Keratinocyte (primary cell): ENCODE results near the gene KRT3. TPM values are rescaled to one million over a fixed set of nuclear protein-coding genes. Genes with fewer than 3 reads are reported as not detected.

Experiments used
- DNase-seq: peaks from one replicate; pipeline ENCODE4 v3.0.0-alpha.2; 2011; ENCODE audit warnings: low read depth, missing footprints, low spot score
- FAIRE-seq: peaks from 2 replicates; lab custom pipeline; 2011; peaks lifted over from hg19 to GRCh38; lab: Jason Lieb, UNC
- H2AFZ ChIP-seq: 2 replicates; pipeline ENCODE4 v1.6.0; 2012; ENCODE audit warnings: low read length, control low read depth, inconsistent platforms; ENCODE audit not compliant: control insufficient read depth
- H3K27ac ChIP-seq: 2 replicates; pipeline ENCODE4 v1.5.1; 2011; ENCODE audit warnings: low read length; ENCODE audit not compliant: control insufficient read depth, insufficient read depth
- H3K27me3 ChIP-seq: 3 replicates; pipeline ENCODE4 v1.6.0; 2011; ENCODE audit warnings: low read length; ENCODE audit not compliant: control insufficient read depth, insufficient read depth; ENCODE audit errors: extremely low read depth
- H3K36me3 ChIP-seq, 2 experiments: 2 replicates in 1 of 2; 3 replicates in 1 of 2; pipeline ENCODE4 v1.5.1; 2011; ENCODE audit warnings: low read length in 2 of 2, mild to moderate bottlenecking in 1 of 2; ENCODE audit not compliant: control insufficient read depth in 2 of 2, insufficient read depth in 2 of 2; ENCODE audit errors: extremely low read depth in 1 of 2
- H3K4me1 ChIP-seq: 3 replicates; pipeline ENCODE4 v1.5.1; 2011; ENCODE audit warnings: low read length; ENCODE audit not compliant: control insufficient read depth, insufficient read depth; ENCODE audit errors: extremely low read depth
- H3K4me2 ChIP-seq: 3 replicates; pipeline ENCODE4 v1.6.0; 2011; ENCODE audit warnings: low read depth, low read length; ENCODE audit not compliant: control insufficient read depth, insufficient read depth; ENCODE audit errors: extremely low read depth
- H3K4me3 ChIP-seq, 3 experiments: fragments of 200-600 bp in 1 of 3; sonication (generic) in 1 of 3; 2 replicates in 2 of 3; 3 replicates in 1 of 3; pipeline ENCODE4 v1.5.1; 2011 to 2016; ENCODE audit warnings: low read length in 3 of 3, mild to moderate bottlenecking in 3 of 3, control low read depth in 2 of 3, inconsistent platforms in 1 of 3, low read depth in 1 of 3, mixed read lengths in 1 of 3, mixed run types in 1 of 3, moderate library complexity in 1 of 3; ENCODE audit not compliant: control insufficient read depth in 2 of 3, insufficient read depth in 2 of 3; ENCODE audit errors: extremely low read depth in 1 of 3
- H3K79me2 ChIP-seq: 2 replicates; pipeline ENCODE4 v1.6.0; 2012; ENCODE audit warnings: low read length; ENCODE audit not compliant: control insufficient read depth, insufficient read depth
- H3K9ac ChIP-seq: 3 replicates; pipeline ENCODE4 v1.6.0; 2011; ENCODE audit warnings: low read length; ENCODE audit not compliant: control insufficient read depth, insufficient read depth; ENCODE audit errors: extremely low read depth
- H3K9me1 ChIP-seq: 3 replicates; pipeline ENCODE4 v1.6.0; 2011; ENCODE audit warnings: low read length; ENCODE audit not compliant: control insufficient read depth, insufficient read depth; ENCODE audit errors: extremely low read depth
- H3K9me3 ChIP-seq: 2 replicates; pipeline ENCODE4 v1.5.1; 2012; ENCODE audit warnings: low read depth, low read length; ENCODE audit not compliant: control insufficient read depth
- H4K20me1 ChIP-seq: 3 replicates; pipeline ENCODE4 v1.6.0; 2011; ENCODE audit warnings: low read length; ENCODE audit not compliant: control insufficient read depth, insufficient read depth; ENCODE audit errors: extremely low read depth
- EZH2 ChIP-seq: IDR thresholded peaks from one replicate; pipeline ENCODE4 v1.6.1; 2012; ENCODE audit warnings: inconsistent platforms, mild to moderate bottlenecking, low read length, moderate library complexity
- dilution Hi-C: fragments of 300-500 bp; cut with MboI; formaldehyde crosslinking; loops from one replicate; pipeline ENCODE4 v1.7.0; 2020; ENCODE audit warnings: low sequenced_read_pairs; ENCODE audit not compliant: extremely low pct_ligation_motif_present
- polyA plus RNA-seq, 5 experiments: library from polyadenylated mRNA; depleted of rRNA in 3 of 5; stranded (reverse) in 3 of 5; stranded (forward) in 1 of 5; unstranded in 1 of 5; fragments of >200 nt; gene quantifications; 1 replicate in 1 of 5; 2 replicates in 3 of 5; 3 replicates in 1 of 5; pipeline versions ENCODE4 v1.2.1 to v1.2.3, GENCODE V29; 2011 to 2012; ENCODE audit warnings: missing spikeins in 2 of 5, low read depth in 1 of 5, low replicate concordance in 1 of 5
- TF ChIP-seq, protein P1 (sequence below), 3 experiments: IDR thresholded peaks in 1 of 3; conservative IDR thresholded peaks in 1 of 3; optimal IDR thresholded peaks in 1 of 3; 2 replicates in 2 of 3; 3 replicates in 1 of 3; pipeline versions ENCODE3 to v1.5.1; 2011; ENCODE audit warnings: low read length in 3 of 3, mild to moderate bottlenecking in 3 of 3, moderate library complexity in 2 of 3, control low read depth in 1 of 3, inconsistent platforms in 1 of 3; ENCODE audit not compliant: insufficient read depth in 2 of 3; ENCODE audit errors: extremely low read depth in 1 of 3

Gene KRT3
- polyA plus RNA-seq, 1 donor (not counting 4 experiments of a cell fraction or from before 2014, with no cell fraction given): 0.29 TPM

DNA sequence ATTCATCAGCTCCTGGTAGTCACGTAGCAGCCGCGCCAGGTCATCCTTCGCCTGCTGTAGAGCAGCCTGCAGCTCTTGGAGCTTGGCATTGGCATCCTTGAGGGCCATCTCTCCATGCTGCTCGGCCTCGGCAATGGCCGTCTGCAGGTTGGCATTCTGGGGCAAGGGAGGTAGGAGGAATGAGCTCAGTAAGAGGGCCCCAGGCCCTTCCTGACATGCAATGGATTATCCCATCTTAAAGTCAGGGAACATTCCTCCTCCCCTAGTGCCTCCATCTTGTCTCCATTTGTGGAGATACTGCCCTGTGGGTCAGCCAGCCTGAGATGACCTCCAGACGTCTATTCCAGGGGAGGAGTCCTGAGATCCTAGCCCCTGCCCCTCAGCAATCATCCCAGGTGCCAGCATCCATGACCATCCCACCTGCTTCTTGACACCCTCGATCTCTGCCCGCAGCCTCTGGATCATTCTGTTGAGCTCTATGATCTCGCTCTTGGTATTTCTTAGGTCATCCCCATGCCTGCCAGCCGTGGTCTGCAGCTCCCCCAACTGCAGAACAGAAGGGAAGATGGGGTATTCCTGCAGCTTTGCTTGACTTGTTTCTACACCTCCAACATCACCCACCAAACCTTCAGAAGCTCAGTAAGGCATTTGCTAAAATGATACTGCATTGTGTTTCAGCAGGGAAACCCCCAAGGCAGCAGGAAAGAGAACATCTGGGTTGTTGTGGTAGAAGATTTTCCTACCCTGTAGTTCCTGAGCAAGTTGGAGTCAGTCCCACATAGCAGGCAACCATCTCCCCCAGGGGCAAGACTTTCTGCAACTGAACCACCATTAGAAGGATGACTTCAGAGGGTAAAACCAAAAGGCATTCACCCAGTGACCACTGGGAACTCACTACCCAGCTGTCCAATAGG, 4.4 kb downstream of the KRT3 start:
- no peak overlapping the region for H3K4me3 ChIP-seq
- no peak overlapping the region for H2AFZ ChIP-seq
- H4K20me1 ChIP-seq: no peaks in the 10 kb centered on the region
- dilution Hi-C loops: no loop called here
- peaks cover 59% of the 10 kb centered on the region for H3K27me3 ChIP-seq
- no peak for TF ChIP-seq EZH2
- TF ChIP-seq, protein P1, sequence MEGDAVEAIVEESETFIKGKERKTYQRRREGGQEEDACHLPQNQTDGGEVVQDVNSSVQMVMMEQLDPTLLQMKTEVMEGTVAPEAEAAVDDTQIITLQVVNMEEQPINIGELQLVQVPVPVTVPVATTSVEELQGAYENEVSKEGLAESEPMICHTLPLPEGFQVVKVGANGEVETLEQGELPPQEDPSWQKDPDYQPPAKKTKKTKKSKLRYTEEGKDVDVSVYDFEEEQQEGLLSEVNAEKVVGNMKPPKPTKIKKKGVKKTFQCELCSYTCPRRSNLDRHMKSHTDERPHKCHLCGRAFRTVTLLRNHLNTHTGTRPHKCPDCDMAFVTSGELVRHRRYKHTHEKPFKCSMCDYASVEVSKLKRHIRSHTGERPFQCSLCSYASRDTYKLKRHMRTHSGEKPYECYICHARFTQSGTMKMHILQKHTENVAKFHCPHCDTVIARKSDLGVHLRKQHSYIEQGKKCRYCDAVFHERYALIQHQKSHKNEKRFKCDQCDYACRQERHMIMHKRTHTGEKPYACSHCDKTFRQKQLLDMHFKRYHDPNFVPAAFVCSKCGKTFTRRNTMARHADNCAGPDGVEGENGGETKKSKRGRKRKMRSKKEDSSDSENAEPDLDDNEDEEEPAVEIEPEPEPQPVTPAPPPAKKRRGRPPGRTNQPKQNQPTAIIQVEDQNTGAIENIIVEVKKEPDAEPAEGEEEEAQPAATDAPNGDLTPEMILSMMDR (optimal IDR thresholded peaks at IDR 0.05 in 1 of 3, IDR thresholded peaks at IDR 0.05 in 1 of 3, conservative IDR thresholded peaks at IDR 0.05 in 1 of 3; ENCODE audit: extremely low read depth in 1 of 3, insufficient read depth in 2 of 3, low read length in 3 of 3): no peak
- DNase-seq (no peak), FAIRE-seq (no peak)
- peaks cover 12% of the 10 kb centered on the region for H3K4me1 ChIP-seq
- no peaks in the 10 kb centered on the region for H3K36me3 ChIP-seq
- H3K9ac ChIP-seq: no peak overlapping the region
- H3K9me1 ChIP-seq: no peaks in the 10 kb centered on the region
- H3K79me2 ChIP-seq: no peaks in the 10 kb centered on the region
- no peak overlapping the region for H3K27ac ChIP-seq
- no peak overlapping the region for H3K4me2 ChIP-seq
- H3K9me3 ChIP-seq: no peaks in the 10 kb centered on the region

- no peaks in the 10 kb centered on the region for H3K9me1 ChIP-seq
- FAIRE-seq (no peak), DNase-seq (no peak)
- dilution Hi-C loops: no loop called here
- peaks cover 12% of the 10 kb centered on the region for H3K4me1 ChIP-seq
- no peak overlapping the region for H2AFZ ChIP-seq
- H3K79me2 ChIP-seq: no peaks in the 10 kb centered on the region
- no peaks in the 10 kb centered on the region for H4K20me1 ChIP-seq
- H3K9me3 ChIP-seq: no peaks in the 10 kb centered on the region
- H3K9ac ChIP-seq: no peak overlapping the region
- peaks cover 61% of the 10 kb centered on the region for H3K27me3 ChIP-seq
- H3K27ac ChIP-seq: no peak overlapping the region
- no peaks in the 10 kb centered on the region for H3K36me3 ChIP-seq
- no peak for TF ChIP-seq EZH2
- TF ChIP-seq, protein P1 (optimal IDR thresholded peaks at IDR 0.05 in 1 of 3, IDR thresholded peaks at IDR 0.05 in 1 of 3, conservative IDR thresholded peaks at IDR 0.05 in 1 of 3; ENCODE audit: extremely low read depth in 1 of 3, insufficient read depth in 2 of 3, low read length in 3 of 3): no peak
- no peak overlapping the region for H3K4me3 ChIP-seq
- H3K4me2 ChIP-seq: peak overlapping the region; percentile 40
Observed at GRCh38 chr12:52790427-52791270, 5.3 kb downstream of the KRT3 start.
